ENCODE results near the gene PCSK5. TPM values are rescaled to one million over a fixed set of nuclear protein-coding genes. Genes with fewer than 3 reads are reported as not detected.

Gene PCSK5
- polyA plus RNA-seq, 1 donor (not counting 4 experiments of a cell fraction or from before 2014, with no cell fraction given) = 1.9 TPM

GRCh38 chr9:75914002-75914401, 23.5 kb downstream of the PCSK5 start:
- no peak overlapping the region for H3K27ac ChIP-seq (ENCODE audit: control insufficient read depth, insufficient read depth, low read length)
- TF ChIP-seq, protein P1, sequence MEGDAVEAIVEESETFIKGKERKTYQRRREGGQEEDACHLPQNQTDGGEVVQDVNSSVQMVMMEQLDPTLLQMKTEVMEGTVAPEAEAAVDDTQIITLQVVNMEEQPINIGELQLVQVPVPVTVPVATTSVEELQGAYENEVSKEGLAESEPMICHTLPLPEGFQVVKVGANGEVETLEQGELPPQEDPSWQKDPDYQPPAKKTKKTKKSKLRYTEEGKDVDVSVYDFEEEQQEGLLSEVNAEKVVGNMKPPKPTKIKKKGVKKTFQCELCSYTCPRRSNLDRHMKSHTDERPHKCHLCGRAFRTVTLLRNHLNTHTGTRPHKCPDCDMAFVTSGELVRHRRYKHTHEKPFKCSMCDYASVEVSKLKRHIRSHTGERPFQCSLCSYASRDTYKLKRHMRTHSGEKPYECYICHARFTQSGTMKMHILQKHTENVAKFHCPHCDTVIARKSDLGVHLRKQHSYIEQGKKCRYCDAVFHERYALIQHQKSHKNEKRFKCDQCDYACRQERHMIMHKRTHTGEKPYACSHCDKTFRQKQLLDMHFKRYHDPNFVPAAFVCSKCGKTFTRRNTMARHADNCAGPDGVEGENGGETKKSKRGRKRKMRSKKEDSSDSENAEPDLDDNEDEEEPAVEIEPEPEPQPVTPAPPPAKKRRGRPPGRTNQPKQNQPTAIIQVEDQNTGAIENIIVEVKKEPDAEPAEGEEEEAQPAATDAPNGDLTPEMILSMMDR (optimal IDR thresholded peaks at IDR 0.05 in 1 of 3, IDR thresholded peaks at IDR 0.05 in 1 of 3, conservative IDR thresholded peaks at IDR 0.05 in 1 of 3; ENCODE audit: extremely low read depth in 1 of 3, insufficient read depth in 2 of 3, low read length in 3 of 3) = no peak
- H3K4me2 ChIP-seq (ENCODE audit: control insufficient read depth, extremely low read depth, insufficient read depth, low read depth, low read length) = no peak overlapping the region
- H3K79me2 ChIP-seq (ENCODE audit: control insufficient read depth, insufficient read depth, low read length) = no peaks in the 10 kb centered on the region
- H3K9ac ChIP-seq (ENCODE audit: control insufficient read depth, extremely low read depth, insufficient read depth, low read length) = no peak overlapping the region
- DNase-seq (ENCODE audit: low read depth, low spot score) (no peak), FAIRE-seq (no peak)
- H3K27me3 ChIP-seq (ENCODE audit: control insufficient read depth, extremely low read depth, insufficient read depth, low read length) = no peaks in the 10 kb centered on the region
- dilution Hi-C loops (cut with MboI; ENCODE audit: extremely low pct_ligation_motif_present, low sequenced_read_pairs) = no loop called here
- no peaks in the 10 kb centered on the region for H3K9me1 ChIP-seq (ENCODE audit: control insufficient read depth, extremely low read depth, insufficient read depth, low read length)
- H2AFZ ChIP-seq (ENCODE audit: control insufficient read depth, low read length) = no peak overlapping the region
- no peaks in the 10 kb centered on the region for H4K20me1 ChIP-seq (ENCODE audit: control insufficient read depth, extremely low read depth, insufficient read depth, low read length)
- no peaks in the 10 kb centered on the region for H3K9me3 ChIP-seq (ENCODE audit: control insufficient read depth, low read depth, low read length)
- H3K36me3 ChIP-seq (ENCODE audit: control insufficient read depth in 2 of 2, extremely low read depth in 1 of 2, insufficient read depth in 2 of 2, low read length in 2 of 2) = no peaks in the 10 kb centered on the region
- H3K4me1 ChIP-seq (ENCODE audit: control insufficient read depth, extremely low read depth, insufficient read depth, low read length) = peaks cover 11% of the 10 kb centered on the region
- H3K4me3 ChIP-seq (ENCODE audit: control insufficient read depth in 2 of 3, extremely low read depth in 1 of 3, insufficient read depth in 2 of 3, low read depth in 1 of 3, low read length in 3 of 3) = no peak overlapping the region

DNA sequence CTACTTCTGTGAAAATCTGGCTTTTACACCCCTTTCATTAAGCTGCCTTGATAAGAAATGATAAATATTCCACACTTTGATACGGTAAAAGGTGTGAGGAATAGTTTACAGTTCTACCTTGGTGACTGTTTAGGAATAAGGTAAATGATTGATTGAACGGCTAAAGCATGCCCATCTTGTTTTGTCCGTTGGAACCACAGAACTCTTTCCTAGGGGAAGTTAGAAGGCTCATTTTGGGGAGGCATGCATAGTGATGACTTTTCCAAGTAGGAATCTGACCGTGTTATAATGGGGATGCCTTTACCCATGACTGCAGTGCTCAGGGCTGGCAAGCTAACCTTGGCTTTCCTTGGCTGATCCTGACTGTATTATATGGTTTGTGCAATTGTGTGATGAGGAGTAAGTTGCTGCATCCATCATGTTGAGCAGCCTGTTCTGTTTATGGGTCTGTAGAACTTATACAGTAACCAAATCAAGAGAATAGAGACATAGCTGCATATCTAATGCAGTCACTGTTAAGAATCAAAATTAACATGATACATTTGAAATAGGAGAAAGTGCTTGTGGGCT, 24.5 kb downstream of the PCSK5 start:
- no peak overlapping the region for H3K4me2 ChIP-seq (ENCODE audit: control insufficient read depth, extremely low read depth, insufficient read depth, low read depth, low read length)
- H3K36me3 ChIP-seq (ENCODE audit: control insufficient read depth in 2 of 2, extremely low read depth in 1 of 2, insufficient read depth in 2 of 2, low read length in 2 of 2) = no peaks in the 10 kb centered on the region
- no peak overlapping the region for H3K9ac ChIP-seq (ENCODE audit: control insufficient read depth, extremely low read depth, insufficient read depth, low read length)
- H4K20me1 ChIP-seq (ENCODE audit: control insufficient read depth, extremely low read depth, insufficient read depth, low read length) = no peaks in the 10 kb centered on the region
- no peak for FAIRE-seq
- H3K9me1 ChIP-seq (ENCODE audit: control insufficient read depth, extremely low read depth, insufficient read depth, low read length) = no peaks in the 10 kb centered on the region
- H3K27ac ChIP-seq (ENCODE audit: control insufficient read depth, insufficient read depth, low read length) = no peak overlapping the region
- dilution Hi-C loops (cut with MboI; ENCODE audit: extremely low pct_ligation_motif_present, low sequenced_read_pairs) = no loop called here
- H3K79me2 ChIP-seq (ENCODE audit: control insufficient read depth, insufficient read depth, low read length) = no peaks in the 10 kb centered on the region
- H2AFZ ChIP-seq (ENCODE audit: control insufficient read depth, low read length) = no peak overlapping the region
- no peak for TF ChIP-seq EZH2 (IDR thresholded peaks at IDR 0.05; ENCODE audit: low read length)
- TF ChIP-seq, protein P1 (optimal IDR thresholded peaks at IDR 0.05 in 1 of 3, IDR thresholded peaks at IDR 0.05 in 1 of 3, conservative IDR thresholded peaks at IDR 0.05 in 1 of 3; ENCODE audit: extremely low read depth in 1 of 3, insufficient read depth in 2 of 3, low read length in 3 of 3) = no peak
- DNase-seq (ENCODE audit: low read depth, low spot score) = no peak
- no peaks in the 10 kb centered on the region for H3K9me3 ChIP-seq (ENCODE audit: control insufficient read depth, low read depth, low read length)
- peaks cover 12% of the 10 kb centered on the region for H3K4me1 ChIP-seq (ENCODE audit: control insufficient read depth, extremely low read depth, insufficient read depth, low read length)
- no peak overlapping the region for H3K4me3 ChIP-seq (ENCODE audit: control insufficient read depth in 2 of 3, extremely low read depth in 1 of 3, insufficient read depth in 2 of 3, low read depth in 1 of 3, low read length in 3 of 3)
- H3K27me3 ChIP-seq (ENCODE audit: control insufficient read depth, extremely low read depth, insufficient read depth, low read length) = no peaks in the 10 kb centered on the region
